Thoracic aorta (tissue), 2 donors: ENCODE results near the gene SEMG2. TPM values are rescaled to one million over a fixed set of nuclear protein-coding genes. Genes with fewer than 3 reads are reported as not detected.

Experiments
- ATAC-seq: fragments of 150-250 bp; one replicate; pipeline ENCODE4 v1.8.0; 2017; ENCODE audit warnings: low read depth; ENCODE audit not compliant: insufficient number of reproducible peaks, low FRiP score
- DNase-seq: peaks from one replicate; pipeline ENCODE4 v3.0.0-alpha.2; 2020; ENCODE audit warnings: low spot score
- H3K27ac ChIP-seq, 2 donors: fragments of 200-600 bp; sonication (generic); 1 replicate in 1 of 2; 2 replicates in 1 of 2; pipeline ENCODE4 v1.5.1; 2016; ENCODE audit warnings: mild to moderate bottlenecking in 2 of 2, moderate library complexity in 2 of 2
- H3K27me3 ChIP-seq: fragments of 200-600 bp; sonication (generic); replicated peaks from 2 replicates; pipeline ENCODE4 v1.6.0; 2016; ENCODE audit warnings: mild to moderate bottlenecking; ENCODE audit not compliant: insufficient read depth
- H3K36me3 ChIP-seq: fragments of 200-600 bp; sonication (generic); one replicate; pipeline ENCODE4 v1.5.1; 2016
- H3K4me1 ChIP-seq, 2 donors: fragments of 200-600 bp; sonication (generic); 1 replicate in 1 of 2; 2 replicates in 1 of 2; pipeline versions ENCODE4 v1.5.1 to v1.6.0; 2016; ENCODE audit warnings: low read depth in 2 of 2, mild to moderate bottlenecking in 1 of 2; ENCODE audit not compliant: control insufficient read depth in 1 of 2
- H3K4me3 ChIP-seq: fragments of 200-600 bp; sonication (generic); 2 replicates; pipeline ENCODE4 v1.5.1; 2016; ENCODE audit warnings: mild to moderate bottlenecking
- H3K9me3 ChIP-seq: fragments of 200-600 bp; sonication (generic); 2 replicates; pipeline ENCODE4 v1.5.1; 2016
- total RNA-seq, 2 donors: library from RNA; depleted of rRNA; stranded (reverse); fragments of >200 nt; gene quantifications; one replicate each; pipeline versions ENCODE4 v1.1.0 to v1.2.3, GENCODE V29; 2016
- TF ChIP-seq, protein P1 (sequence below): fragments of 200-600 bp; sonication (generic); IDR thresholded peaks from one replicate; pipeline ENCODE4 v1.5.1; 2019; ENCODE audit warnings: antibody characterized with exemption

SEMG2 gene
- total RNA-seq, 2 donors from 2014 or later = not detected

GRCh38 chr20:45181639-45182038 is 39.5 kb upstream of the SEMG2 start:
- no peak overlapping the region for H3K27ac ChIP-seq
- TF ChIP-seq, protein P1, sequence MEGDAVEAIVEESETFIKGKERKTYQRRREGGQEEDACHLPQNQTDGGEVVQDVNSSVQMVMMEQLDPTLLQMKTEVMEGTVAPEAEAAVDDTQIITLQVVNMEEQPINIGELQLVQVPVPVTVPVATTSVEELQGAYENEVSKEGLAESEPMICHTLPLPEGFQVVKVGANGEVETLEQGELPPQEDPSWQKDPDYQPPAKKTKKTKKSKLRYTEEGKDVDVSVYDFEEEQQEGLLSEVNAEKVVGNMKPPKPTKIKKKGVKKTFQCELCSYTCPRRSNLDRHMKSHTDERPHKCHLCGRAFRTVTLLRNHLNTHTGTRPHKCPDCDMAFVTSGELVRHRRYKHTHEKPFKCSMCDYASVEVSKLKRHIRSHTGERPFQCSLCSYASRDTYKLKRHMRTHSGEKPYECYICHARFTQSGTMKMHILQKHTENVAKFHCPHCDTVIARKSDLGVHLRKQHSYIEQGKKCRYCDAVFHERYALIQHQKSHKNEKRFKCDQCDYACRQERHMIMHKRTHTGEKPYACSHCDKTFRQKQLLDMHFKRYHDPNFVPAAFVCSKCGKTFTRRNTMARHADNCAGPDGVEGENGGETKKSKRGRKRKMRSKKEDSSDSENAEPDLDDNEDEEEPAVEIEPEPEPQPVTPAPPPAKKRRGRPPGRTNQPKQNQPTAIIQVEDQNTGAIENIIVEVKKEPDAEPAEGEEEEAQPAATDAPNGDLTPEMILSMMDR = no peak
- no peaks in the 10 kb centered on the region for H3K4me1 ChIP-seq
- H3K36me3 ChIP-seq = no peaks in the 10 kb centered on the region
- DNase-seq (no peak), ATAC-seq (no peak)
- H3K4me3 ChIP-seq = no peak overlapping the region
- no peaks in the 10 kb centered on the region for H3K9me3 ChIP-seq
- no peaks in the 10 kb centered on the region for H3K27me3 ChIP-seq

- Histone ChIP-seq H3K27me3 (no peaks in the 10 kb centered on the region), H3K9me3 (no peaks in the 10 kb centered on the region), H3K27ac (no peak overlapping the region), H3K4me3 (no peak overlapping the region), H3K36me3 (no peaks in the 10 kb centered on the region), H3K4me1 (no peaks in the 10 kb centered on the region)
- TF ChIP-seq, protein P1 = no peak
- DNase-seq (no peak), ATAC-seq (no peak)
Observed at GRCh38 chr20:45183084-45183483, 38.1 kb upstream of the SEMG2 start.

GRCh38 chr20:45187693-45188092 is 33.5 kb upstream of the SEMG2 start:
- no peak for ATAC-seq
- Histone ChIP-seq H3K36me3 (no peaks in the 10 kb centered on the region), H3K4me1 (no peaks in the 10 kb centered on the region), H3K27ac (no peak overlapping the region), H3K9me3 (no peaks in the 10 kb centered on the region), H3K27me3 (no peaks in the 10 kb centered on the region), H3K4me3 (no peak overlapping the region)
- TF ChIP-seq, protein P1 = no peak
- no peak for DNase-seq

GRCh38 chr20:45189067-45189609 is 32.0 kb upstream of the SEMG2 start:
- H3K4me1 ChIP-seq = no peaks in the 10 kb centered on the region
- H3K27me3 ChIP-seq = no peaks in the 10 kb centered on the region
- no peak overlapping the region for H3K4me3 ChIP-seq
- no peak overlapping the region for H3K27ac ChIP-seq
- TF ChIP-seq, protein P1 = no peak
- no peaks in the 10 kb centered on the region for H3K9me3 ChIP-seq
- ATAC-seq (no peak), DNase-seq (no peak)
- no peaks in the 10 kb centered on the region for H3K36me3 ChIP-seq

- ATAC-seq (no peak), DNase-seq (no peak)
- Histone ChIP-seq H3K27ac (no peak overlapping the region), H3K36me3 (no peaks in the 10 kb centered on the region), H3K27me3 (no peaks in the 10 kb centered on the region), H3K4me3 (no peak overlapping the region), H3K4me1 (no peaks in the 10 kb centered on the region), H3K9me3 (no peaks in the 10 kb centered on the region)
- TF ChIP-seq, protein P1 = no peak
Observed at GRCh38 chr20:45189861-45190260, 31.3 kb upstream of the SEMG2 start.
